Measurements from ENCODE around the gene NCF4.

GRCh38 chr22:36913427-36914389 lies 52.9 kb downstream of the NCF4 start, which contains the start of gene CSF2RB:
- TF ChIP-seq CTCF (IDR thresholded peaks at IDR 0.05) (no peak), POLR2A (IDR thresholded peaks at IDR 0.05) (peak in 1 of 4 donors; percentile 40)

All from esophagus squamous epithelium (tissue), 4 donors.